GM23338 (cell line): ENCODE measurements around the gene GUCY1B1. TPM values are rescaled to one million over a fixed set of nuclear protein-coding genes. Genes with fewer than 3 reads are reported as not detected.

ENCODE experiments used
- ATAC-seq: fragments of 200-7000 bp; cut with Tn5 transposase; 3 replicates; pipeline ENCODE4 v1.9.1; 2020
- DNase-seq: peaks from one replicate; pipeline ENCODE4 v3.0.0-alpha.2; 2015; ENCODE audit warnings: low spot score
- H2AFZ ChIP-seq: fragments of 200-600 bp; sonication (generic); 2 replicates; pipeline ENCODE4 v1.8.0; 2016; ENCODE audit warnings: antibody characterized with exemption, mild to moderate bottlenecking, moderate library complexity
- H3F3A ChIP-seq: fragments of 200-600 bp; sonication (generic); replicated peaks from 2 replicates; pipeline ENCODE4 v1.8.0; 2017; ENCODE audit warnings: antibody characterized with exemption, mixed run types, low read depth
- H3K27ac ChIP-seq: fragments of 200-600 bp; sonication (generic); 2 replicates; pipeline ENCODE4 v1.6.1; 2016; ENCODE audit warnings: low read depth
- H3K27me3 ChIP-seq: fragments of 200-600 bp; sonication (generic); 2 replicates; pipeline ENCODE4 v1.8.0; 2016; ENCODE audit warnings: mild to moderate bottlenecking, mixed run types, moderate library complexity; ENCODE audit not compliant: insufficient read depth
- H3K36me3 ChIP-seq: fragments of 200-600 bp; sonication (generic); 2 replicates; pipeline ENCODE4 v1.8.0; 2016; ENCODE audit warnings: mild to moderate bottlenecking; ENCODE audit not compliant: insufficient read depth
- H3K4me1 ChIP-seq: fragments of 200-600 bp; sonication (generic); 2 replicates; pipeline ENCODE4 v1.8.0; 2016; ENCODE audit warnings: mild to moderate bottlenecking, moderate library complexity; ENCODE audit not compliant: insufficient read depth
- H3K4me2 ChIP-seq: fragments of 200-600 bp; sonication (generic); 2 replicates; pipeline ENCODE4 v1.7.1; 2017; ENCODE audit warnings: mixed run types
- H3K4me3 ChIP-seq: fragments of 200-600 bp; sonication (generic); 2 replicates; pipeline ENCODE4 v1.6.1; 2016; ENCODE audit warnings: mixed run types
- H3K79me2 ChIP-seq: fragments of 200-600 bp; sonication (generic); replicated peaks from 2 replicates; pipeline ENCODE4 v1.8.0; 2017; ENCODE audit warnings: mild to moderate bottlenecking; ENCODE audit not compliant: insufficient read depth
- H3K9me2 ChIP-seq: fragments of 200-600 bp; sonication (generic); 2 replicates; pipeline ENCODE4 v1.8.0; 2017; ENCODE audit not compliant: insufficient read depth
- H4K20me1 ChIP-seq: fragments of 200-600 bp; sonication (generic); replicated peaks from 2 replicates; pipeline ENCODE4 v1.8.0; 2017; ENCODE audit warnings: mild to moderate bottlenecking; ENCODE audit not compliant: insufficient read depth
- H3K27ac Mint-ChIP-seq: 2 replicates; pipeline ENCODE4 v1.8.0; 2020; ENCODE audit warnings: inconsistent platforms, mild to moderate bottlenecking, moderate library complexity, mixed read lengths
- H3K27me3 Mint-ChIP-seq: 3 replicates; pipeline ENCODE4 v1.8.0; 2022; ENCODE audit warnings: low read depth, mild to moderate bottlenecking, moderate library complexity, mixed read lengths, inconsistent platforms; ENCODE audit not compliant: insufficient read depth, poor library complexity
- H3K36me3 Mint-ChIP-seq: 3 replicates; pipeline ENCODE4 v1.8.0; 2021; ENCODE audit warnings: low read depth, mild to moderate bottlenecking, inconsistent platforms, moderate library complexity, mixed read lengths
- H3K4me1 Mint-ChIP-seq: 3 replicates; pipeline ENCODE4 v1.8.0; 2020; ENCODE audit warnings: mild to moderate bottlenecking, inconsistent platforms, mixed read lengths
- H3K4me3 Mint-ChIP-seq: 3 replicates; pipeline ENCODE4 v1.8.0; 2021; ENCODE audit warnings: moderate library complexity, mild to moderate bottlenecking, inconsistent platforms, mixed read lengths
- H3K9me3 Mint-ChIP-seq: 3 replicates; pipeline ENCODE4 v1.8.0; 2020; ENCODE audit warnings: moderate library complexity, mild to moderate bottlenecking, inconsistent platforms, mixed read lengths
- CREB1 ChIP-seq: fragments of 250-450 bp; sonication (Bioruptor Pico); IDR thresholded peaks from 2 replicates; pipeline ENCODE4 v1.5.0; 2020; ENCODE audit warnings: low read depth, mild to moderate bottlenecking, moderate library complexity
- CTCF ChIP-seq, 2 experiments: fragments of 200-600 bp in 1 of 2; sonication (generic) in 1 of 2; conservative IDR thresholded peaks; 2 replicates each; pipeline versions ENCODE4 v1.5.1 to v1.6.1; 2016 to 2017; ENCODE audit warnings: antibody characterized with exemption in 2 of 2, low read depth in 2 of 2, mild to moderate bottlenecking in 2 of 2, moderate library complexity in 1 of 2
- ETS1 ChIP-seq: IDR thresholded peaks from 2 replicates; pipeline ENCODE4 v1.6.1; 2016; ENCODE audit warnings: antibody characterized with exemption
- EZH2 ChIP-seq: fragments of 200-600 bp; sonication (generic); IDR thresholded peaks from one replicate; pipeline ENCODE4 v1.8.0; 2017; ENCODE audit warnings: antibody characterized with exemption, mild to moderate bottlenecking, low read depth; ENCODE audit not compliant: unreplicated experiment
- EZH2phosphoT487 ChIP-seq: fragments of 200-600 bp; sonication (generic); IDR thresholded peaks from one replicate; pipeline ENCODE4 v1.8.1; 2018; ENCODE audit warnings: antibody characterized with exemption; ENCODE audit not compliant: unreplicated experiment
- JUNB ChIP-seq: IDR thresholded peaks from one replicate; pipeline ENCODE4 v1.6.1; 2016; ENCODE audit warnings: antibody characterized with exemption; ENCODE audit not compliant: unreplicated experiment
- NANOG ChIP-seq: IDR thresholded peaks from 2 replicates; pipeline ENCODE4 v1.6.1; 2016; ENCODE audit warnings: antibody characterized with exemption, borderline replicate concordance
- REST ChIP-seq: IDR thresholded peaks from one replicate; pipeline ENCODE4 v1.6.1; 2018; ENCODE audit warnings: antibody characterized with exemption; ENCODE audit not compliant: unreplicated experiment
- STAT1 ChIP-seq: IDR thresholded peaks from one replicate; pipeline ENCODE4 v1.6.1; 2016; ENCODE audit warnings: antibody characterized with exemption; ENCODE audit not compliant: unreplicated experiment
- ZNF114 ChIP-seq: fragments of 250-450 bp; sonication (Bioruptor Pico); IDR thresholded peaks from 2 replicates; pipeline ENCODE4 v1.5.0; 2020; ENCODE audit warnings: mild to moderate bottlenecking, moderate library complexity
- ZNF331 ChIP-seq: fragments of 250-450 bp; sonication (Bioruptor Pico); IDR thresholded peaks from 2 replicates; pipeline ENCODE4 v1.5.0; 2020; ENCODE audit warnings: low read depth, mild to moderate bottlenecking, moderate library complexity
- polyA plus RNA-seq: library from polyadenylated mRNA; unstranded; fragments of >200 nt; fragmentation: Nextera tagmentation; extraction: Ambion mirVana; gene quantifications from 2 replicates; pipeline ENCODE4 v1.2.1, GENCODE V29; 2016
- total RNA-seq: library from RNA; depleted of rRNA; stranded (reverse); fragments of >200 nt; shearing (Covaris generic); gene quantifications from 2 replicates; pipeline ENCODE4 v1.2.3, GENCODE V29; 2014

The GUCY1B1 gene
- total and polyA plus RNA-seq, 2 experiments from 2014 or later = 2.6 to 4.3 TPM

GRCh38 chr4:155741546-155741945 lies 17.3 kb upstream of the GUCY1B1 start:
- Histone ChIP-seq H2AFZ (no peak overlapping the region), H3K79me2 (no peaks in the 10 kb centered on the region), H3F3A (no peaks in the 10 kb centered on the region), H3K4me3 (no peak overlapping the region), H3K9me2 (peaks cover 7% of the 10 kb centered on the region), H3K27me3 (no peaks in the 10 kb centered on the region), H3K4me1 (peaks cover 10% of the 10 kb centered on the region), H3K27ac (no peak overlapping the region), H4K20me1 (no peaks in the 10 kb centered on the region), H3K4me2 (no peak overlapping the region), H3K36me3 (no peaks in the 10 kb centered on the region)
- ATAC-seq (no peak), DNase-seq (no peak)
- no peaks in the 10 kb centered on the region for H3K36me3 Mint-ChIP-seq
- H3K4me1 Mint-ChIP-seq = peaks cover 5% of the 10 kb centered on the region; the same call in 2 of the 3 replicates
- TF ChIP-seq CTCF (conservative IDR thresholded peaks at IDR 0.05; ENCODE audit: low read depth in 2 of 2) (no peak), NANOG (no peak), REST (no peak), CREB1 (CRISPR knock-in tag) (no peak), STAT1 (no peak), EZH2 (no peak), ZNF331 (no peak), EZH2phosphoT487 (no peak), ETS1 (no peak), ZNF114 (CRISPR knock-in tag) (no peak), JUNB (no peak)
- no peak overlapping the region for H3K27ac Mint-ChIP-seq
- no peak overlapping the region for H3K4me3 Mint-ChIP-seq
- peaks cover 2% of the 10 kb centered on the region; the same call in 1 of the 3 replicates for H3K9me3 Mint-ChIP-seq
- no peaks in the 10 kb centered on the region for H3K27me3 Mint-ChIP-seq
